Transverse colon (tissue), 4 donors: ENCODE data around the gene USP4.

ENCODE experiments used
- EP300 ChIP-seq: sonication (generic); formaldehyde crosslinking; IDR thresholded peaks from one replicate; pipeline ENCODE4 v1.6.1; 2017; ENCODE audit warnings: antibody characterized with exemption, low read depth
- POLR2A ChIP-seq: fragments of 450-650 bp; IDR thresholded peaks from one replicate; pipeline ENCODE4 v1.6.1; 2016; ENCODE audit warnings: antibody characterized with exemption, mild to moderate bottlenecking, moderate library complexity
- POLR2AphosphoS5 ChIP-seq, 3 donors: sonication (generic); formaldehyde crosslinking; IDR thresholded peaks; one replicate each; pipeline ENCODE4 v1.6.1; 2016; ENCODE audit warnings: antibody characterized with exemption in 3 of 3
- TF ChIP-seq, protein P1 (sequence below), 5 experiments: fragments of 200-600 bp in 3 of 5; fragments of 450-650 bp in 2 of 5; sonication (generic) in 3 of 5; IDR thresholded peaks; 1 replicate in 2 of 5; 2 replicates in 3 of 5; pipeline ENCODE4 v1.5.1; 2016 to 2017; ENCODE audit warnings: antibody characterized with exemption in 5 of 5, inconsistent platforms in 3 of 5, mild to moderate bottlenecking in 2 of 5, moderate library complexity in 1 of 5

DNA sequence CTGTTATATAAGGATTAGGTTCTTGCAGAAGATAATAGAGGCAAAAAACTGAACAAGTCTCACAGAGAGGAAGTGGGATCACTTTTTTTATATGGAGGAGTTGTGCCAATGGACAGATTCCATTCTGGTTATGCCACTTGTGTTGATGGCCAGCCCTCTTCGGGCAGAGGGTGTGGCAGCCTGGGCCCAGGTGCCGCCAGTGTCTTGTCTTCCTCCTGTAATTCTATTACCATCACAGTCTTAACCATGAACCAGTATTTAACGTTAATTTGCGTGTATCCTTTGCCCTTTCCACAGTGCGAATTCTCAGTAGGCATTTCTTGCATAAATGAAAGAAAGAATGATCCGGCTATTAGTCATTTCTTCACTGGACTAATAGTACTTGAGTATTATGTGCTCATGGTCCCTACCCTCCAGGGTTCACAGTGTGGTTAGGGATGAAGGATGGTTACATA, 7.0 kb upstream of the USP4 start:
- TF ChIP-seq, protein P1, sequence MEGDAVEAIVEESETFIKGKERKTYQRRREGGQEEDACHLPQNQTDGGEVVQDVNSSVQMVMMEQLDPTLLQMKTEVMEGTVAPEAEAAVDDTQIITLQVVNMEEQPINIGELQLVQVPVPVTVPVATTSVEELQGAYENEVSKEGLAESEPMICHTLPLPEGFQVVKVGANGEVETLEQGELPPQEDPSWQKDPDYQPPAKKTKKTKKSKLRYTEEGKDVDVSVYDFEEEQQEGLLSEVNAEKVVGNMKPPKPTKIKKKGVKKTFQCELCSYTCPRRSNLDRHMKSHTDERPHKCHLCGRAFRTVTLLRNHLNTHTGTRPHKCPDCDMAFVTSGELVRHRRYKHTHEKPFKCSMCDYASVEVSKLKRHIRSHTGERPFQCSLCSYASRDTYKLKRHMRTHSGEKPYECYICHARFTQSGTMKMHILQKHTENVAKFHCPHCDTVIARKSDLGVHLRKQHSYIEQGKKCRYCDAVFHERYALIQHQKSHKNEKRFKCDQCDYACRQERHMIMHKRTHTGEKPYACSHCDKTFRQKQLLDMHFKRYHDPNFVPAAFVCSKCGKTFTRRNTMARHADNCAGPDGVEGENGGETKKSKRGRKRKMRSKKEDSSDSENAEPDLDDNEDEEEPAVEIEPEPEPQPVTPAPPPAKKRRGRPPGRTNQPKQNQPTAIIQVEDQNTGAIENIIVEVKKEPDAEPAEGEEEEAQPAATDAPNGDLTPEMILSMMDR (IDR thresholded peaks at IDR 0.05), result no peak
- TF ChIP-seq POLR2A (no peak), POLR2AphosphoS5 (IDR thresholded peaks at IDR 0.05) (no peak), EP300 (no peak)
